Stimulated activated CD4-positive, alpha-beta T cell treated with anti-CD3 and anti-CD28 coated beads, Interleukin-2, amount 100 ng/mL, for 4 hours (primary cell): ENCODE data around the gene LPP.

Source experiments
- DNase-seq: peaks from one replicate; pipeline ENCODE4 v3.0.0-alpha.2; 2020; ENCODE audit warnings: low read depth

The LPP gene

GRCh38 chr3:188220988-188221818 lies 67.2 kb downstream of the LPP start:
- no peak for DNase-seq

- DNase-seq = no peak
Observed at GRCh38 chr3:188223936-188224335, 70.0 kb downstream of the LPP start.

- DNase-seq = no peak
Observed at GRCh38 chr3:188227442-188227841, 73.5 kb downstream of the LPP start.

GRCh38 chr3:188229177-188229576 lies 75.2 kb downstream of the LPP start:
- no peak for DNase-seq

GRCh38 chr3:188229726-188230125 lies 75.8 kb downstream of the LPP start:
- DNase-seq = no peak

GRCh38 chr3:188230962-188231361 lies 77.0 kb downstream of the LPP start:
- no peak for DNase-seq

- no peak for DNase-seq
Observed at GRCh38 chr3:188231456-188231855, 77.5 kb downstream of the LPP start.

GRCh38 chr3:188232656-188233055 lies 78.7 kb downstream of the LPP start:
- no peak for DNase-seq

GRCh38 chr3:188233320-188233719 lies 79.4 kb downstream of the LPP start:
- no peak for DNase-seq

- DNase-seq = no peak
Observed at GRCh38 chr3:188234132-188234531, 80.2 kb downstream of the LPP start.

GRCh38 chr3:188236271-188236670 lies 82.3 kb downstream of the LPP start:
- DNase-seq = no peak

GRCh38 chr3:188239035-188239434 lies 85.1 kb downstream of the LPP start:
- DNase-seq = no peak

GRCh38 chr3:188239577-188239976 lies 85.6 kb downstream of the LPP start:
- DNase-seq = no peak

- no peak for DNase-seq
Observed at GRCh38 chr3:188240189-188240981, 86.4 kb downstream of the LPP start.

GRCh38 chr3:188241072-188241471 lies 87.1 kb downstream of the LPP start:
- no peak for DNase-seq

GRCh38 chr3:188241883-188242282 lies 87.9 kb downstream of the LPP start:
- DNase-seq = no peak

GRCh38 chr3:188242436-188243123 lies 88.6 kb downstream of the LPP start:
- DNase-seq = no peak

GRCh38 chr3:188243124-188243795 lies 89.3 kb downstream of the LPP start:
- DNase-seq = no peak

GRCh38 chr3:188244395-188244861 lies 90.5 kb downstream of the LPP start:
- DNase-seq = no peak

- no peak for DNase-seq
Observed at GRCh38 chr3:188246905-188247304, 92.9 kb downstream of the LPP start.

- no peak for DNase-seq
Observed at GRCh38 chr3:188248036-188248561, 94.1 kb downstream of the LPP start.
